AG09309 (cell line): ENCODE measurements around the gene COL2A1.

Experiments used
- DNase-seq: peaks from one replicate; pipeline ENCODE4 v3.0.0-alpha.2; 2010; ENCODE audit warnings: low read depth
- H3K4me3 ChIP-seq: 2 replicates; pipeline ENCODE4 v1.5.1; 2011; ENCODE audit warnings: mild to moderate bottlenecking, low read depth, low read length, moderate library complexity; ENCODE audit not compliant: control insufficient read depth
- CTCF ChIP-seq: IDR thresholded peaks from 2 replicates; pipeline ENCODE4 v1.5.1; 2011; ENCODE audit warnings: mild to moderate bottlenecking, low read depth, low read length, inconsistent platforms; ENCODE audit not compliant: insufficient read depth, control insufficient read depth; ENCODE audit errors: missing control alignments

COL2A1 gene

GRCh38 chr12:47972895-47973294 is 31.4 kb downstream of the COL2A1 start:
- H3K4me3 ChIP-seq: no peak overlapping the region
- no peak for DNase-seq
- TF ChIP-seq CTCF: no peak

- no peak for TF ChIP-seq CTCF
- DNase-seq: no peak
These were observed 33.4 kb downstream of the COL2A1 start for GRCh38 chr12:47970843-47971242.

DNA sequence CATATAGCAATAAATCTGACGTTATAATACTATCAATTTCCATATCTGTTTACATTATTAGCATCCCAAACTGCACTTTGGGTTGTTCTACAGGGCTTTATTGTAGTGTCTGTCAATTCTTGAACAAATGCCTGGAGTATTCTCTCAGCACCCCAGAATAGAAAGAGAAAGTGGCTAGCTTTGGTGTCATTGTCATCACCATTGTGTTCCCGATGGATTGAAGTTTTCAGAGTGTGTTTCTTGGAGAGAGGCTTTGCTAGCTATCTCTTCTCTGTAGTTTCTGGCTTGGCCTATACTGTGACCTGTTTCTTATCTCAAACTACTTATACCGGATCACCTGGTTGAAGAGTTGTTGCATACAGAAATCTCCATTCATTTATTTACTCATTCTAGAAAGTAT is 34.4 kb downstream of the COL2A1 start:
- DNase-seq: no peak
- no peak for TF ChIP-seq CTCF

More at GRCh38 chr12:47970843-47971242, 33.4 kb downstream of the COL2A1 start:
- no peak overlapping the region for H3K4me3 ChIP-seq

DNA sequence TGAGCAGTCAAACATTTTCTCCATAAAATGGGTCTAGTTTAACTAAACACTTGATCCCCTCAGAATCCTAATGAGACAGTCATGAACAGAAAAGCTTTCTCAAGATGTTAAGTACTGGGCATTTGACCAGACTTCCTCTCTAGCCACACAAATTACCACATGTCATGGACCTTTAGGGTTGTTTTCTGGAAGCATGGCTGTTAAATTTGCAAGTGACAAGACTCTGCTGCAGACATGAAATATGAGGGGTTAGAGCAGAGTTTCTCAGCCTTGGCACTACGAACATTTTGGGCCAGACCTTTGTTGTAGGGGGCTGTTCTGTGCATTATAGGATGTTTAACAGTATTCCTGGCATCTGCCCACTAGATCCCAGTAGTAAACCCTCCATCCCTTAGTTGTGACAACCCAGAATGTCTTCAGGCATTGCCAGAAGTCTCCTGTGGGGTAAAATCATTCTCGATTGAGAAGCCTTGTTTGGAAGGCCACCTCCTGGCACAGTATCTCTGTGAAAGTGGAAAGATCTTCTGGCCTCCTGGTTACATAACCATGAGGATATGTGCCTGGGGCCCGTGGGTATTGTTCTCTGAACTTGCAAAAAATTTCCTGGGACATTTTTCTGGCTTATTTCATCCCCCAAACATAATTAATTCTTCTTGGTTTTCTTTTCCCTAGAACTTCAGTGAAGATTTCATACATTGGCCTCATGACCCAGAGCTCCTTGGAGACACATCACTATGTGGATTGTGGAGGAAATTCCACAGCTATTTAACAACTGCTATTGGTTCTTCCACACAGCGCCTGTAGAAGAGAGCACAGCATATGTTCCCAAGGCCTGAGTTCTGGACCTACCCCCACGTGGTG is 36.6 kb downstream of the COL2A1 start:
- DNase-seq: no peak
- TF ChIP-seq CTCF: no peak
- H3K4me3 ChIP-seq: no peak overlapping the region

More for the DNA sequence above, 34.4 kb downstream of the COL2A1 start:
- no peak overlapping the region for H3K4me3 ChIP-seq

DNA sequence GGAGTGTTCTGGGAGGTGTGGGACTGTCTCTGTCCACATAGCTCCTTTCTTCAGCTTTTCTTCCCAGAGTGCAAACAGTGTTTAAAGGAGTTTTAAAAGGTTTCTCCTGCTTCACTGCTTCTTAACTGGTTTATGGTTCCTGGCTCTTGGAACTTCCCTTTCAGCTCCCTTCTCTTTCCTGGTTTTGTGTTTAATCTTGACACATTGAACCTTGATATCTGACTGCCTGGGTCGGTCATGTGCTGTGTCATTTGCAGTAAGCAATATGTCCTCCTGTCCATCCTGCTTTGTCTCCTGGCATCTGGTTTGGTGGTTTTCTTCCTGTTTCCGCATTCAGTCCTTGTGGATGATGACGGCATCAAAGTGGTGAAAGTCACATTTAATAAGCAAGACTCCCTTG is 38.7 kb downstream of the COL2A1 start:
- TF ChIP-seq CTCF: no peak
- no peak overlapping the region for H3K4me3 ChIP-seq
- DNase-seq: no peak

GRCh38 chr12:47964106-47964728 is 40.1 kb downstream of the COL2A1 start:
- TF ChIP-seq CTCF: no peak
- peak overlapping the region; percentile 62 for H3K4me3 ChIP-seq
- no peak for DNase-seq
